ENCODE data around the gene SMAD2. TPM values are rescaled to one million over a fixed set of nuclear protein-coding genes. Genes with fewer than 3 reads are reported as not detected.

SMAD2 gene
- total and polyA plus RNA-seq, 2 of the 8 experiments (the other 6 are each of a cell fraction or from before 2014, with no cell fraction given): 28.4 to 124 TPM

DNA sequence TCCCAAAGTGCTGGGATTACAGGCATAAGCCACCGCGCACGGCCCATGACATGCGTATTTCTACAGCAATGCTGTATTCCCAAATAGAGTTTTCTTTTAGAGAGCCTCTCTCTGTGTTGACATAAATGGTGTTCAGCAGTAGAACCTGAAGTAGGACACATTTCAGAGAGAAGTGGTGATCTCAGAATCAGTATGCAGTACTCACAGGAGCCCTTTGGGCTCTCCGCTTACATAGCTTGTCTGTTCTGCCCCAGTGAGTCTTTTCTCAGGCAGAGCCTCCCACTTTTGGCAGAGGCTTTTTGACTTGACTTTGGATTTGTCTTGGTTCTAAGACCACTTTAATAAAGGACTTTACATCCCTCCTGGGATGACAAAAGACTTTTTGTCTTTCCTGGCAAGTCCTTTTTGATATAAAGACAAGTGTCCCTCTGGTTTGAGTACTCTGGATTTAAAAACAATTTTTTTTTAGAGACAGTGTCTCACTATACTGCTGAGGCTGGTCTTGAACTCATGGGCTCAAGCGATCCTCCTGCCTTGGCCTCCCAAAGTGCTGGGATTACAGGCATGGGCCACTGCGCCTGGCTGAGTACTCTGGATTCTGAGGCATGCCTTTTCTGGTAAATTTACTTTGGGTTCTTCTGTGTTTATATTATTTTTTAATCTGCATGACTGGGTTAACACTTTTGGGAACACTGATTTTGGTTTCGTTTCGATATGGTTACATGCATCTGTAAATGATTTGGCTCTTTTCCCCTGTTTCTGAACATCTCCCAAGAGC lies 113.3 kb downstream of the SMAD2 start:
- Histone ChIP-seq H4K91ac (replicated peaks; ENCODE audit: insufficient read length, low read length) (peak overlapping the region; percentile 25), H3K4me3 (ENCODE audit: extremely low read depth in 1 of 4, insufficient read depth in 2 of 4, low read depth in 3 of 4, low read length in 4 of 4) (peak overlapping the region in 1 of 4 experiments; percentile 42; a peak in 1 of 8 replicates), H3K27ac (ENCODE audit: low read depth, low read length) (peak overlapping the region; percentile 33; the same call in 1 of the 2 replicates), H3K27me3 (replicated peaks in 1 of 4; ENCODE audit: control insufficient read depth in 3 of 4, extremely low read depth in 1 of 4, insufficient read depth in 3 of 4, low read length in 3 of 4) (no peaks in the 10 kb centered on the region), H3K23ac (ENCODE audit: insufficient read length) (no peak overlapping the region), H3K18ac (ENCODE audit: extremely low read depth, low read length) (0 out of 2 replicates have a peak overlapping the region, but pooled peaks have one; percentile 6), H3K56ac (replicated peaks; ENCODE audit: insufficient read length, low read depth, low read length) (no peak overlapping the region), H3K36me3 (ENCODE audit: control insufficient read depth in 2 of 4, insufficient read depth in 4 of 4, low read length in 3 of 4) (no peaks in the 10 kb centered on the region), H2BK15ac (ENCODE audit: low read length) (no peak overlapping the region), H2BK5ac (ENCODE audit: low read depth, low read length) (peak overlapping the region; percentile 32; the same call in 1 of the 2 replicates), H3K4ac (replicated peaks; ENCODE audit: insufficient read length, low read depth, low read length) (peak overlapping the region; percentile 57), H4K5ac (ENCODE audit: insufficient read length, low read depth, low read length) (peak overlapping the region; percentile 73), H3K23me2 (ENCODE audit: low read depth, low read length) (no peaks in the 10 kb centered on the region), H3K4me1 (replicated peaks in 1 of 4; ENCODE audit: control insufficient read depth in 3 of 4, insufficient read depth in 4 of 4, low read length in 3 of 4) (peaks cover 1 to 10% (median 8%) of the 10 kb centered on the region in 4 experiments; a peak in 6 of 7 replicates), H4K8ac (ENCODE audit: extremely low read depth, insufficient read depth, low read length) (no peak overlapping the region), H3K9me3 (ENCODE audit: insufficient read depth in 2 of 2, low read depth in 1 of 2, low read length in 1 of 2) (no peaks in the 10 kb centered on the region), H2AFZ (ENCODE audit: low read length) (no peak overlapping the region), H2AK5ac (ENCODE audit: low read depth, low read length) (no peak overlapping the region), H3K4me2 (ENCODE audit: insufficient read depth in 1 of 2, low read depth in 2 of 2, low read length in 2 of 2) (no peak overlapping the region), H3K79me1 (ENCODE audit: low read depth, low read length) (no peaks in the 10 kb centered on the region), H3K9ac (replicated peaks in 1 of 4; ENCODE audit: extremely low read depth in 1 of 4, low read depth in 3 of 4, low read length in 3 of 4) (no peak overlapping the region), H4K20me1 (replicated peaks in 1 of 2; ENCODE audit: control insufficient read depth in 1 of 2, insufficient read depth in 2 of 2, low read length in 2 of 2) (no peaks in the 10 kb centered on the region), H3K14ac (ENCODE audit: insufficient read length) (no peak overlapping the region), H2BK20ac (ENCODE audit: low read length) (peak overlapping the region; percentile 63; the same call in 1 of the 2 replicates), H3K79me2 (ENCODE audit: control insufficient read depth in 1 of 2, insufficient read depth in 2 of 2, low read length in 2 of 2) (no peaks in the 10 kb centered on the region), H2BK120ac (replicated peaks; ENCODE audit: low read depth, low read length) (peak overlapping the region; percentile 97), H2BK12ac (ENCODE audit: low read depth, low read length) (0 out of 2 replicates have a peak overlapping the region, but pooled peaks have one; percentile 7)
- ChIA-PET POLR2A (ENCODE audit: partially characterized antibody) (interaction anchor here (0.9 to 1.4 kb wide), 2 partner anchors 11 to 19 kb away, joined by 4 to 5 read pairs; no protein-coding TSS in a partner anchor), CTCF (ENCODE audit: partially characterized antibody) (interaction anchor here (0.7 to 1.6 kb wide), 3 partner anchors 10 to 180 kb away, joined by 3 to 4 read pairs (median 4); no protein-coding TSS in a partner anchor)
- DNase-seq (ENCODE audit: low read depth in 1 of 2, low spot score in 2 of 2): no peak
- 85% methylated on average over 9 of the region's 9 CpGs; no CpG with 5 or more reads in 1 of the 2 experiments for WGBS, 2 experiments (ENCODE audit: extremely low coverage in 1 of 2, insufficient coverage in 1 of 2, insufficient read length in 1 of 2, insufficient replicate concordance in 2 of 2, low coverage in 1 of 2, low lambda C conversion rate in 2 of 2, missing lambda C conversion rate in 1 of 2)
- no peak for FAIRE-seq
- no peak for TF ChIP-seq RNF2 (IDR thresholded peaks at IDR 0.05; ENCODE audit: borderline replicate concordance, low read depth, low read length, missing control alignments, poor library complexity, severe bottlenecking)
- TF ChIP-seq CBX8 (IDR thresholded peaks at IDR 0.05; ENCODE audit: borderline replicate concordance, low read depth, low read length): no peak
- TF ChIP-seq SAP30 (IDR thresholded peaks at IDR 0.05; ENCODE audit: insufficient read depth, insufficient replicate concordance, low read length): no peak
- TF ChIP-seq, protein P1, sequence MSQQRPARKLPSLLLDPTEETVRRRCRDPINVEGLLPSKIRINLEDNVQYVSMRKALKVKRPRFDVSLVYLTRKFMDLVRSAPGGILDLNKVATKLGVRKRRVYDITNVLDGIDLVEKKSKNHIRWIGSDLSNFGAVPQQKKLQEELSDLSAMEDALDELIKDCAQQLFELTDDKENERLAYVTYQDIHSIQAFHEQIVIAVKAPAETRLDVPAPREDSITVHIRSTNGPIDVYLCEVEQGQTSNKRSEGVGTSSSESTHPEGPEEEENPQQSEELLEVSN (IDR thresholded peaks at IDR 0.05): no peak
- TF ChIP-seq HDAC6 (IDR thresholded peaks at IDR 0.05; ENCODE audit: low read depth, low read length): no peak
- TF ChIP-seq SIRT6 (IDR thresholded peaks at IDR 0.05; ENCODE audit: low read length): no peak
- TF ChIP-seq, protein P2, sequence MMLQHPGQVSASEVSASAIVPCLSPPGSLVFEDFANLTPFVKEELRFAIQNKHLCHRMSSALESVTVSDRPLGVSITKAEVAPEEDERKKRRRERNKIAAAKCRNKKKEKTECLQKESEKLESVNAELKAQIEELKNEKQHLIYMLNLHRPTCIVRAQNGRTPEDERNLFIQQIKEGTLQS (IDR thresholded peaks at IDR 0.05; ENCODE audit: insufficient read depth, low read depth, low read length): no peak
- no peak for TF ChIP-seq SUZ12 (IDR thresholded peaks at IDR 0.05; ENCODE audit: low read length)
- no peak for TF ChIP-seq JUN (IDR thresholded peaks at IDR 0.05; ENCODE audit: low read depth, low read length)
- no peak for TF ChIP-seq SIX5 (IDR thresholded peaks at IDR 0.05; ENCODE audit: low read depth, low read length)
